Activated CD4-positive, alpha-beta T cell treated with anti-CD3 and anti-CD28 coated beads, Interleukin-2, amount 50 U/mL, for 24 hours (primary cell): ENCODE measurements around the gene MATCAP1.
A peak's percentile ranks its signal among the peaks of the same experiment; 100 is the strongest.

ENCODE experiments used
- DNase-seq, 2 donors: peaks; one replicate each; pipeline ENCODE4 v3.0.0-alpha.2; 2020; ENCODE audit warnings: low read depth in 1 of 2, low spot score in 1 of 2

MATCAP1 gene

DNA sequence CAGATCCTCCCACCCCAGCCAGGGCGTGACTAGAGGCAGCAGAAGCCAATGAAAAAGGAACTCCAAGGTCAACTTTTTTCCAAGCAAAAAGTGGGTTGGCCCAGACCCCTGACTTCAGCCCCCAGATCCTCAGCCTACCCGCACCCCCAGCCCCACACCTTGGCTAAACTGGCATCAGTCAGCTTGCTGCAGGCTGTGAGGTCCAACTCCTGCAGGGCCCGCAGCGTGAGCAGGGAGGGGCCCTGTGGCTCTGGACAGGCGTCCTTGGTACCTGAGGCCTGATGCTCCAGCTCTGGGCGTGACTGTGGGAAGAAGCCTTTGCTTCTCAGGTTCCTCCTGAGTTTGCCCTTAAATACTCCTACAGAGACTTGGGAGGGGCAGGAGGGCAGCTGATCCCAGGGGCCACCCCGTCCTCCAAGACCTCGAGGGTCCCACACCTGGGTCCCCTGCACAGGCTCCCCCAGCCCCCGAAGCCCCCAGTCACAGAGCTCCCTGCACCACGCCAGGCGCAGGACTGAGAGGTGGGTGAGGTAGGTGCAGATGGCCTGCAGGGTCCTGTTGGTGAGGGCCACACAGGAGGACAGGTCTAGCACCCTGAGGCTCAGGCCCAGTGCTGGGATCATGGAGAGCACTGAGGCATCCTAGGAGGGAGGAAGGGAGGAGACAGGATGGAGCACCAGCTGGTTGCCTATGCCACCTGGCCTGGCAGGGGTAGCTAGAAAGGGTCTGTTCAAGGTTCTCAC lies 24.6 kb upstream of the MATCAP1 start:
- DNase-seq, result no peak

DNA sequence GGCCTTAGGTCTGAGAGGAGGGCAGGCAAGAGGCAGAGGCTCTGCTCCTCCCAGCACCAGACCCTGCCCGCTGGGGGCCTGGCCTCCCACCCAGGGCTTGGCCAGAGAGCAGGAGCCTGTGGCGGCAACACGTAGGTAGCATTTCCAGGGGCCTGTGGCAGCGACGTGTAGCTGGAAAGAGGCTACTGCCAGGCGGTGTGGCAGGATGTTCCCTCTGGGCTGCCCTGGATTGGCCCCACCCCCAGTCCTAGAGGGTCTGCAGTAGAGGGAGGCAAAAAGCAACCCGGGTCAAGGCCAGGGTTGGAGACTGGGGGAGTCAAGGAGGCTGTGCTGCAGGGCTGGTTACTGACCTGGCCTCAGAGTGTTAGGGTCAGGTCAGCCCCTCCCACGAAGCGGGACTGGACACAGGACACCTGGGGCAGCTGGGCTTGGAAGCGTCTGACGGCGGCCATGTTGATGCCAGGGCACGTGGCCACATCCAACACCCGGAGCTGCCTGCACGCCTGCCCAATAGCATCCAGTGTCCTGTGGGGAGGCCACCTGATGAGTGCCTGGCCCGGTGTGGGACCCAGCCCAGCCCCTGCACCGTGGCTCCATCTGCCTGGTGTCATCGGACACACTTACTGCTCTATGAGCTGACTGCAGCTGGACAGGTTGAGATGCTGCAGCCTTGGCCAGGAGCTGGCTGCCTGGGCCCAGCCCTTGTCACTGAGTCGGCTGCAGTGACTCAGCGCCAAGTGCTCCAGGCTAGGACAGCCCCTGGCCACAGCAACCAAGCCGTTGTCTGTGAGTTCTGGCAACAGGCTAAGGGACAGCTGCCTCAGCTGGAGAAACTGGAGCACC lies 23.7 kb upstream of the MATCAP1 start:
- no peak for DNase-seq

DNA sequence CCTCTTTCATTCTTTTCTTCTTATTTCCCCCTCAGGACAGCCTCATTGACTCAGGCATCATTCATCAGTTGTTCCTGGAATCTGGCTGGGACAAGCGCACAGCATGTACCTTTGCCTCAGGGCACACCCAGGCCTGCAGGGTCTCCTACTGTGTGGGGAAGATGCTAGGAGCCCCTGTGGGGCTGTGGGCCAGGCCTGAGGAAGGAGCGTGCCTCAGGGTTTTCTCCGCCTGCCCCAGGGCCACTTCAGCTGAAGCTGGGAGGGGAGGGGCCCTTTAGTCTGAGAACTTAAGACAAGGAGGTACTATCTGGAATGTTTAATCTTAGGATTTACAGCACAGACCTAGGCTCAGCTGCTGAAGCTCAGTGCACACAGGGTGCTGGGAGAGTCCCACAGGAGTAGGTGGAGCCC lies 23.1 kb upstream of the MATCAP1 start:
- DNase-seq, result no peak

DNA sequence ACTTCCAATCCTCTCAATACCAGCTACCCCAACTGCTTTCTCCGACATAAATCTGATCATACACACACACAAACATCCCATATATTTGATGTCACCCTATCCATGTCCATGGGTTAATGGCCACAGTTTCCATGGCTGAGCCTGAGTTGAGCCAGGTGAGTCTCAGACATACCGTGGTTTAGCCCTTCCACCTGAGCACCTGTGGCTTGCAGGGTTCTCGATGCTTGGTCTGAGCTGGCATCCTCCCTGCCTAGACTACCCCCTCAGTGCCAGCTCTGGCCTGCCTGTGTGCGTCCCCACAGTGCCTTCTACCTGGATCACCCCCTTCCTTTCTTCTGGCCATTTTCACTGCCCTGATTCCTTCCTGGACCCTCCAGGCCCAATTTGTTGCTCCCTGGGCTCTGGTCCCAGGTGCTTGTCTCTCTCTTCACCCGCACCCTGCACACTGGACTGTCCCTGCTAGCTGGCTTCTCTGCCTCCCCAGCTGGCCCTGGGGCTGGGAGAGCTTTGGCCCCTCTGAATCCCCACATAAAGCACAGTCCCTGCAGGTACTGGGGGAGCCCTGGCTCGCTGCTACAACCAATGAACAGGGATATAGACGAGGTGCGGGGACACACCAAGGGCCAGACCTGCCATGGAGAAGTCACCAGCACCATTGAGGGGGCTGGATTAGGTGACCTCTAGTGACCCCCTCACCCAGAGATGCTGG lies 22.5 kb upstream of the MATCAP1 start:
- DNase-seq, result no peak

DNA sequence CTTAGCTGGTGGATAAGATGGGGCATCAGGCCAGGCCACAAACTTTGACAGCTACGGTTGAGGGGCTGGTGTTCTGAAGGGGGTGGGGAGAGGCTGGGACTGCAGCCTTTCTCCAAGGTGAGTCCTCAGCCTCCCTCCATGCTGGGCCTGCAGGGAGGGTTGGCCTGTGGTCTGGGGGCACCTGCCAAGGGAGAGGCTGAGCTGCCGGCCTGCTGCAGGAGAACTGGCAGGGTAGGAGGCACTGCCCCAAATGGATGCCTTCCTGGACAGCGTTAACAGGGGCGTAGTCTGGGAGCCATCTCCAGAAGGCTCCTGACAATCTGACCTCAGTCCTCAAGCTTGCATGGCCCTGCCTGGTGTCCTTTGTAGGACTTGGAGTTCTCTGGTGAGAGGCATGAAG lies 20.3 kb upstream of the MATCAP1 start:
- DNase-seq, result no peak

DNA sequence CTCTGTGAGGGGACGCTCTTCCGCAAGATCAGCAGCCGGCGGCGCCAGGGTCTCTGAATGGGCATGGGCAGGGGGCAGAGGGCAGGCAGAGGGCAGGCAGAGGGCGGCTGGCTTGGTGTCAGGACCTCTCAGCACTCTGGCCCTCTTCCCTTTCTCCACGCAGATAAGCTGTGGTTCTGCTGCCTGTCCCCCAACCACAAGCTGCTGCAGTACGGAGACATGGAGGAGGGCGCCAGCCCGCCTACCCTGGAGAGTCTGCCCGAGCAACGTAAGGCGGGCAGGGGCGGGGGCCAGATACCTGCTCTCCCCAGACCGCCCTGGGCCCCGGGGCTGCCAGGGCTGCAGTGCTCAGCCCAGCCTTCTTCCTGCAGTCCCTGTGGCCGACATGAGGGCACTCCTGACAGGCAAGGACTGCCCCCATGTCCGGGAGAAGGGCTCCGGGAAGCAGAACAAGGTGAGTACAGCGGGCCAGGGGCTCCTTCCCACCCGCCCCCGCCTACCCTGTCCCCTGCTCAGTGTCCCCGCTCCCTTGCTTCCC lies 19.3 kb upstream of the MATCAP1 start:
- DNase-seq, result no peak

DNA sequence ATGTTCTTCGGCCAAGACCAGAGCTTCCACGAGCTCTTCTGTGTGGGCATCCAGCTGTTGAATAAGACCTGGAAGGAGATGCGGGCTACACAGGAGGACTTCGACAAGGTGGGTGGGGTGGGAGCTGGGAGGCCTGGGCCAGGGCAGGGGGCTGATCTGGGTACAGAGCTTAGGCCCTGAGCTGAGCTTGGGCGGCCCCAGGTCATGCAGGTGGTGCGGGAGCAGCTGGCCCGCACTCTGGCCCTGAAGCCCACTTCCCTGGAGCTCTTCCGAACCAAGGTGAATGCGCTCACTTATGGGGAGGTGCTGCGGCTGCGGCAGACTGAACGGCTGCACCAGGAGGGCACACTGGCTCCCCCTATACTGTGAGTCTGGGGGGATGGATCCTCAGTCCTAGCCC lies 18.7 kb upstream of the MATCAP1 start:
- DNase-seq, result no peak

DNA sequence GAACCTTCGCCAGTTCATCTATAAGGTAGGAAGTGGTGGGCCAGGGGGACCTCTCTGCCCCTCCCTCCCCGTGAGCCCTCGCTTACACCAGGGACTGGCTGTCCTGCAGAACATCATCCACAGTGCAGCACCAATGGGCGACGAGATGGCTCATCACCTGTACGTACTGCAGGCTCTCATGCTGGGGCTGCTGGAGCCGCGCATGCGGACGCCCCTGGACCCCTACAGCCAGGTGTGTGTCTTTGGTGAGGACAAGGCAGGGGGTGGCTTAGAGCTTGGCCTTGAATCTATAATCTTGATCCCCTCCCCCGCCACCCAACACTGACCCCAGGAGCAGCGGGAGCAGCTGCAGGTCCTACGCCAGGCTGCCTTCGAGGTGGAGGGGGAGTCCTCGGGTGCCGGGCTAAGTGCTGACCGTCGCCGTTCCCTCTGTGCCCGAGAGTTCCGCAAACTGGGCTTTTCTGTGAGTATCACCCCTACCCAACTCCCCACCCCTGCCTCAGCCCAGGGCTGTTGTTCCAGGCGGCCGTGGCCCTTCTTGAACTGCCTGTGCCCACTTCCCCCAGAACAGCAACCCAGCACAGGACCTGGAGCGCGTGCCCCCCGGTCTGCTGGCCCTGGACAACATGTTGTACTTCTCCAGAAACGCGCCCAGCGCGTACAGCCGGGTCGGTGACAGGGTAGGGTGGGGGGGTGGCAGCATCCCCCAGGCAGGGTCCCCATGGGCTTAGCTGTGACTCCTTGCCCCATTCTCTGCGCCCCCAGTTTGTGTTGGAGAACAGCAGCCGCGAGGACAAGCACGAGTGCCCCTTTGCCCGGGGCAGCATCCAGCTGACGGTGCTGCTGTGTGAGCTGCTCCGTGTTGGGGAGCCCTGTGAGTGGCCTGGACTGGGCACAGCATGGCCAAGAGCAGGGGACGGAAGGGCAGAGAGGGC lies 17.9 kb upstream of the MATCAP1 start:
- no peak for DNase-seq

DNA sequence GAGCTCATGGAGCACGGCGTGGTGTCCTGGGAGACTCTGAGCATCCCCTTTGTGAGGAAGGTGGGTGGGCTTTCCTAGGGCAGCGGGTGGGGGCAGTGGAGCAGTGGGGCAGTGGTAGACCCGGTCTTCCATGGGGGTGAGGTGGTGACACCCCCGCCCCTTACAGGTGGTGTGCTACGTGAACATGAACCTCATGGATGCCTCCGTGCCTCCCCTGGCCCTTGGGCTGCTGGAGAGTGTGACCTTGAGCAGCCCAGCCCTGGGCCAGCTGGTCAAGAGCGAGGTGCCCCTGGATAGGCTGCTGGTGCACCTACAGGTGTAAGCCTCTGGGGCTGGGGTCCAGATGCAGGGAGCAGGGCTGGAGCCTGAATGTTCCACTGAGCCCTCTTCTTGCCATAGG lies 16.7 kb upstream of the MATCAP1 start:
- DNase-seq, result no peak

DNA sequence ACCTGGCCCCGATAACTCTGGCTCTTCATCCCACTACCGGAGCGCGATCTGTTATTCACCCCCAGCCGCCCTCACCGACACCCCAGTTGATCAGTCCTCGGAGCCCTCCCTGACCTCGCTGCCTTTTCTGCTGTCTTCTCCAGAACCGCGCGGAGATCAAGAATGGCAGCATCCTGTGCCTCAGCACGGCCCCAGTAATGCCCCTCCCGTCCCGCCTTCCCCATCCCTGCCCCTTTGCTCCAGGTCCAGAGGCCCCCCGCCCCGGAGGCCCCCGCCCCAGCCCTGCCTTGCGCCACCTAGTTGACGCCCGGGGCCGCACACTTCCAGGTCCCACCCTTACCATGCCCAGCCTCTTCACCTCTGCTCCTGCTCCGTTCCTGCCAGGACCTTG lies 16.0 kb upstream of the MATCAP1 start:
- DNase-seq, result no peak

DNA sequence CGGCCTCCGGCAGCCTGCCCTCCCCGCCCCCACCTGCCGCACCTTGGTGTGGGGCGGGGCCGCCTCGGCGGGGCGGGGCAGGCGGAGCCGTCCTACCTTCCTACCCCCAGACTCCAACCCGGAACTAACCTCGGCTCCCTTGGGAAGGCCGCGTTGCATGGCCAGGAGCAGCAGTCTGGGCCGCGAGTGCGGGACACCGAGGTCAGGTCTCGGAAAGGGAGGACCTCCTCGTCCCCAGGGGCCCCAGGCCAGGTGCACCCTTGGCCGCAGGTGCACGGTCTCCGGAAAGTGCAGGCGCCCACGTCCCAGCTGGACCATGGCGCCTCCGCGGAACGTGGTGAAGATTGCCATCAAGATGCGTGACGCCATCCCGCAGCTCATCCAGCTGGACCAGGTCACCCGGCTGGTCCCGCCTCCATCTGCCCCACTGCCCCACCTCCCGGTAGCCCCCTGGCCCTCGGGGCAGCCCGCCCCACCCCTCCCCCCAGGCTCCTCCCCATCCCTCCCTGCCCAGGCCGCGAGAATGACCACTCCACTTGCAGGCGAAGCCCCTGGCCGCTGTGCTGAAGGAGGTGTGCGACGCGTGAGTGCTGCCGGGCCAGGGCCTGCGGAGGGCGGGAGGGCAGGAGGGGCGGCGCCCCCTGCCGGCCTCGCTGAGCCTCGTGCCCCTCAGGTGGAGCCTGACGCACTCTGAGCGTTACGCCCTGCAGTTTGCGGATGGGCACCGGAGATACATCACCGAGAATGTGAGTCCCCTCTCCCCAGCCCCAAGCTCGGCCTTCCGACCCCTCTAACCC lies 15.4 kb upstream of the MATCAP1 start, which contains the start of gene ELMO3:
ELMO3 (plus strand) TSS at position 121 of the 797 bp plus-strand sequence; CDS start at position 317, 196 bp downstream.
- no peak for DNase-seq

DNA sequence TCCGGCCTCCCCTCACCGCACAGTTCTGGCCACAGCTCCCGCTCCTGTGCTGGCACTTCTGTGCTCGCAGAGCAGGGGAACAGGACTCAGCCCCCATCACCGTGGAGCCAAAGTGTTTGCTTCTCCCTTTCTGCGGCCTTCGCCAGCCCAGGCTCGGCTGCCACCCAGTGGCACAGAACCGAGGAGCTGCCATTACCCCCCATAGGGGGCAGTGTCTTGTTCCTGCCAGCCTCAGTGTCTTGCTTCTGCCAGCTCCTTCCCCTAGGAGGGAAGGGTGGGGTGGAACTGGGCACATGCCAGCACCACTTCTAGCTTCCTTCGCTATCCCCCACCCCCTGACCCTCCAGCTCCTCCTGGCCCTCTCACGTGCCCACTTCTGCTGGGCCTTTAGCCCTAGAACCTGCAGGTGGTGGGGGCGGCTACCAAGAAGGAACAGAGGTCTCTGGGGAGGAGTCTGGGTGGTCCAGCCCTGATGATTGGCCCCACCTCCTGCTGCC lies 14.5 kb upstream of the MATCAP1 start:
- no peak for DNase-seq

DNA sequence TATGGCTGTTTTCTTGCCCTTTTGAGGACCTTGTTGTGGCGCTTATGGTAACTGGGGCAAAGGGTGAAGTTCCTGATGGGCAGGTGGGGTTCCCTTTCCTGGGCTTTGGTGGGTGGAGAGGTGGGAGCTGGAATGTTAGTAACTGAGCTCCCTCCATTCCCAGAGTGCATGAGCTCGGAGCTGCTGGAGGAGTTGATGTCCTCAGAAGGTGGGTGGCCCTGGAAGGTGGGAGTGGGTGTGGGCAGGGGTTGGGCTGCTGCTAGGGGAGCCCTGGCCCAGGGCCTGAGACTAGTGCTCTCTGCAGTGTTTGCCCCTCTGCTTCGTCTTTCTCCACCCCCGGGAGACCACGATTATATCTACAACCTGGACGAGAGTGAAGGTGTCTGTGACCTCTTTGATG lies 13.9 kb upstream of the MATCAP1 start:
- DNase-seq, result no peak

DNA sequence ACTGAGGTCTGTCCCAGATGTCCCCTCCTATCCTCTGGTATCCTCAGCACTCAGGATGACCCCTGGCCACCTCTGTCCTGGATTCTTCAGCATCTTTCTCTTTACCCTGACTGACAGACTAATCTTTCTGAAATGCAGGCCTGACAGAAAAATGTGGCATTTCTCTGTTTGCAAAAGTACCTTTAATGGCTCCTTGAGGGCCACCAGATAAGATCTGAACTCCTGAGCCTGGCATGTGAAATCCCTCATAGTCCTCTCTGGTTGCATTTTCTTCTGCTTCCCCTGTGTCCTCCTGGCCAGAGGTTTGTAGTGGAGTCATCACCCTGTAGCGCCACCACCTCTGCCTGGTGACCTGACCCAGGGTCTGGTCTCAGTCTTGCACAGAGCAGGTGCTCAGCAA lies 13.1 kb upstream of the MATCAP1 start:
- no peak for DNase-seq

DNA sequence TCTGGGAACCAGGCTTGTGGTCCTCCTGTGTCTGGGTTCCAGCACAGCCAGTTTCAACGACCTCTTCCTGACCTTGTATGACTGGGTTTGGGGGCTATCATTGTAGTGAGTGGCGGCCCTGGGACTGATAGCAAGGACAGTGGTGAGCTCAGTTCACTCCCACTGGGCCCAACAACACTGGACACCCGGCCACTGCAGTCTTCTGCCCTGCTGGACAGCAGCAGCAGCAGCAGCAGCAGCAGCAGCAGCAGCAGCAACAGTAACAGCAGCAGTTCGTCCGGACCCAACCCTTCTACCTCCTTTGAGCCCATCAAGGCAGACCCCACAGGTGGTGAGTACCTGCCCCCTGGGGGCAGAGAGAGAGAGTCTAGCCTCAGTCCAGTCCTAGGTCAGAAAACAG lies 11.9 kb upstream of the MATCAP1 start:
- no peak for DNase-seq

DNA sequence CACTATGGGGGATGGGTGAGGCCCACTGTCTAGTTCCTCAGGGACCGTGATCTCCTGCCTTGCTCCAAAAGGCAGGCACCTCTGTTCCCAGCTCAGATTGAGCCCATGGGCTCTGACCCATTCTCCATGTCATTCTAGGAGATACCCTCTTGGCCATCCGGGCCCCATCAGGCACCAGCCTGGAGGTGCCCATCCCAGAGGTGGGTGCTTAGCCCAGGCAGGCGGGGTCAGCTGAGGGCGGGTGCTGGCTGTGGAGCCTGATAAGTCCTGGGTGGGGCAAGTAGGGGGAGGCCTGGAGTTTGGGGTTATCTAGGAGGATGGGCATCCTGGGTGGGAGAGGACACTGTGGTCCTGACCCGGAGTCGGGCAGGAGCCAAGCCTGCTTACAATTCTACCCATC lies 10.5 kb upstream of the MATCAP1 start:
- no peak for DNase-seq

DNA sequence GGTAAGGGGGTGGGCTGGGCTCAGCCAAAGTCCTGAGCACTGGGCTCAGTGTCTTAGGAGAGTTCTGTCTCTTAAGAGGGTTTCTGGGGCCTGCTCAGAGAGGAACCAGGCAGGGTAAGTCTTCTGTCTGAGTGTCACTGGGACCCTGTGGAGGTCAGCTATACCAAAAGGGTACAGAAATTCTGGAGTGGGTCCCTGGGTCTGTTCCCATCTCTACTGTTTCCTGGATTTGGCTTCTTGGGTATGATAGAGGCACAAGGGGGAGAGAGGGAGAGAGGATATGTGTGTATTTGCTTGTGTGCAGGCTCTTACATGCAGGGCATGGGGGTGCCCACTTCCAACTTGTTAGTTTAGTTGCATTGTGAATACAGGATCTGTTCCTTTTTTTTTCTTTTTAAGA lies 9.8 kb upstream of the MATCAP1 start:
- no peak for DNase-seq

DNA sequence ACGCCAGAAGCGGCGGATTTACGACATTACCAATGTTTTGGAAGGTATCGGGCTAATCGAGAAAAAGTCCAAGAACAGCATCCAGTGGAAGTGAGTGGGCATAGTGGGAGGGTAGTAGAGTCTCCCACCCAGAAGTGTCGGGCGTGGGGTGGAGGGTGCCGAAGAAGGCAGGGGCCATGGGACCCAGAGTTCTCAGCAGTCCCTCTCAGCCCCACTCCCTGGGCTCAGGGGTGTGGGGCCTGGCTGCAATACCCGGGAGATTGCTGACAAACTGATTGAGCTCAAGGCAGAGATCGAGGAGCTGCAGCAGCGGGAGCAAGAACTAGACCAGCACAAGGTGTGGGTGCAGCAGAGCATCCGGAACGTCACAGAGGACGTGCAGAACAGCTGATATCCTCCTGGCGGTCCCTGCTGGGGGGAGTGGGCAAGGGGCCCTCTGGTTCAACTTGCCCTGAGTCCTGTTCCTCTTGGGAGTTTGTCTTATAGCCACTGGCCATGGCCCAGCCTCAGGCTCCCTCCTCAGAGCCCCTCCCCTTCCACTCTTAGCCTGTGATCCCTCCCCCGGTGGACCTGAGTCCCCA lies 9.1 kb upstream of the MATCAP1 start:
- DNase-seq, result no peak

DNA sequence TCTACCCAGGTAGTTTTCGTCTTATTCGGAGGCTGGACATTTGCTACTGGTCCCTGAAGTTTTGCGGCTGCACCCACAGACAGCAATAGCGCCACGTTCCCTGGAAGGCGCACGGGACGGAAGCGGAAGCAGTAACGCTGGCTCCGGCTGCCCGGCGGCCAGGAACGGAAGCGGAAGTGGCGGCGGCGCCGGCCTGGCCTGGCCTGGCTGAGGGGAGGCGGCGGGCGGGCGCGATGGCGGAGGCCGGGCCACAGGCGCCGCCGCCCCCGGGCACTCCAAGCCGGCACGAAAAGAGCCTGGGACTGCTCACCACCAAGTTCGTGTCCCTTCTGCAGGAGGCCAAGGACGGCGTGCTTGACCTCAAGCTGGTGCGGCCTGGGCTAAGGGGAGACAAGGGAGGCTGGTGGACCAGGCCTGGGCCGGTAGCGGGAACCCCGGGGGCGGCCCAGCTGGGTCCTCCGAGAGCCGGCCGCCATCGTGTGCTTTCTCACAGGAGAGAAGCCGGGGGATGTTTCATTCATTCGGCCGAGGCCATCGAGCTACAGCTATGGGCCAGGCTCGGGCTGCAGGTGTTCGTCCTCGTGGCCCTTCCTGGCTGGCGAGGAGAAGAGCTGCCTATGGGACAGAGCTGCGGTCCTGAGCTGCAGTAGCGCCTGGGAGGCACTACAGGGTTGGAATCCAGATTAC lies 8.4 kb upstream of the MATCAP1 start, which contains the start of gene E2F4:
E2F4 (plus strand) TSS at position 161 of the 687 bp plus-strand sequence; CDS start at position 234, 73 bp downstream.
- peak; percentile 70 to 87 for DNase-seq
